A673 (cell line): Measurements from ENCODE around the gene AOPEP. TPM values are rescaled to one million over a fixed set of nuclear protein-coding genes. Genes with fewer than 3 reads are reported as not detected.
A peak's percentile ranks its signal among the peaks of the same experiment; 100 is the strongest.
"Not testable (repeated sequence)": the region's sequence is repeated elsewhere in the genome, so short reads cannot be mapped to it uniquely, and the experiment has no call there.

Experiments used
- BruUV-seq: library from RNA; stranded (reverse); fragments of 400-500 nt; replicated peaks from 2 replicates; lab custom pipeline; 2021; lab: Mats Ljungman, UMichigan
- CTCF ChIA-PET: fragments of 300-600 bp; sonication (Branson Sonifier 250); formaldehyde crosslinking; loops from one replicate; lab custom pipeline; 2022; ENCODE audit warnings: antibody characterized with exemption; lab: Charles Lee
- POLR2A ChIA-PET: fragments of 300-600 bp; sonication (Branson Sonifier 250); formaldehyde crosslinking; loops from one replicate; lab custom pipeline; 2022; ENCODE audit warnings: antibody characterized with exemption; ENCODE audit not compliant: low non-redundant PET; lab: Charles Lee
- DNase-seq: peaks from one replicate; pipeline ENCODE4 v3.0.0-alpha.2; 2015; ENCODE audit warnings: low spot score
- H3K27ac ChIP-seq: fragments of 200-600 bp; sonication (generic); 2 replicates; pipeline ENCODE4 v1.5.1; 2016; ENCODE audit warnings: mixed run types, low read depth, mild to moderate bottlenecking, mixed read lengths, antibody characterized with exemption, low read length; ENCODE audit not compliant: poor library complexity, severe bottlenecking
- H3K27me3 ChIP-seq: fragments of 200-600 bp; sonication (generic); replicated peaks from 2 replicates; pipeline ENCODE4 v1.6.1; 2017; ENCODE audit warnings: mixed run types, low read depth, mild to moderate bottlenecking, mixed read lengths, antibody characterized with exemption, low read length; ENCODE audit not compliant: insufficient read depth, poor library complexity
- H3K36me3 ChIP-seq: fragments of 200-600 bp; sonication (generic); 2 replicates; pipeline ENCODE4 v1.6.1; 2016; ENCODE audit warnings: mixed run types, mild to moderate bottlenecking, mixed read lengths, antibody characterized with exemption, low read length; ENCODE audit not compliant: insufficient read depth, poor library complexity, severe bottlenecking
- H3K4me1 ChIP-seq: fragments of 200-600 bp; sonication (generic); 2 replicates; pipeline ENCODE4 v1.6.1; 2017; ENCODE audit warnings: mixed run types, mild to moderate bottlenecking, mixed read lengths, antibody characterized with exemption, low read length; ENCODE audit not compliant: insufficient read depth, poor library complexity, severe bottlenecking
- H3K4me3 ChIP-seq: fragments of 200-600 bp; sonication (generic); 2 replicates; pipeline ENCODE4 v1.5.1; 2016; ENCODE audit warnings: low read depth, mixed run types, mild to moderate bottlenecking, mixed read lengths, low read length; ENCODE audit not compliant: poor library complexity, severe bottlenecking
- H3K9me3 ChIP-seq: fragments of 200-600 bp; sonication (generic); 2 replicates; pipeline ENCODE4 v1.6.1; 2016; ENCODE audit warnings: mixed run types, low read depth, mild to moderate bottlenecking, mixed read lengths, antibody characterized with exemption, low read length; ENCODE audit not compliant: poor library complexity, severe bottlenecking
- EZH2 ChIP-seq: fragments of 200-600 bp; sonication (generic); IDR thresholded peaks from 2 replicates; pipeline ENCODE4 v1.6.1; 2017; ENCODE audit warnings: borderline replicate concordance, low read depth, mild to moderate bottlenecking, mixed read lengths, antibody characterized with exemption, low read length; ENCODE audit not compliant: poor library complexity, severe bottlenecking
- intact Hi-C: fragments of 100-400 bp; cut with micrococcal nuclease; formaldehyde crosslinking; loops from one replicate; pipeline ENCODE4 v1.10.0; 2022; ENCODE audit not compliant: unreplicated experiment
- total RNA-seq: library from RNA; stranded (reverse); gene quantifications from 2 replicates; pipeline ENCODE4 v1.2.3, GENCODE V29; 2021
- TF ChIP-seq, protein P1 (sequence below): fragments of 300-800, 200-600 bp; sonication (generic); conservative IDR thresholded peaks from 2 replicates; pipeline ENCODE4 v1.5.1; 2017; ENCODE audit warnings: low read depth, mild to moderate bottlenecking, antibody characterized with exemption, low read length, moderate library complexity, mixed read lengths

AOPEP gene
- total RNA-seq, 1 experiment from 2014 or later, result 17.5 TPM

DNA sequence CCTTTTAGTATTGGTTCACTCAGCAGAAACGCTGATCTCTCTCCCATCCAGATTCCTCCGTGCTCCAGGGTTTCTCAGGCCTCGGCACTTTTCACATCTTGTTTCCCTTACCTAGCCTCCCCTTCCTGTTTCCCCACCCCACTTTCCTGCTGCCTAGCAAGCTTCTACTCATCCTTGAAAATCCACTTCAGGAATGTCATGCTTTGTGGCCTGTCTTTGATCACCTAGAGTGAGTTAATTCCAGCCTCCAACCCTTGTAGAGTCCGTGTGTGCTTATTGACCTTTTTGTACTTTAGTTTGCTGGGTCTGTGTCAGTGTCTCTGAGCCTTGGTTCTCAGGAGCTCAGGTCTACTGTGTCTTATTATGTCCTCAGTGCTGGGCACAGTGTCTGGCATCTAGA is 116.6 kb downstream of the AOPEP start:
- no TSS peak for BruUV-seq
- Histone ChIP-seq H3K4me1 (peaks cover 11% of the 10 kb centered on the region), H3K9me3 (no peaks in the 10 kb centered on the region), H3K27ac (no peak overlapping the region), H3K4me3 (no peak overlapping the region), H3K27me3 (no peaks in the 10 kb centered on the region), H3K36me3 (no peaks in the 10 kb centered on the region)
- ChIA-PET CTCF (no interaction called here), POLR2A (no interaction called here)
- intact Hi-C loops, result no loop called here
- no peak for DNase-seq
- no peak for TF ChIP-seq EZH2
- TF ChIP-seq, protein P1, sequence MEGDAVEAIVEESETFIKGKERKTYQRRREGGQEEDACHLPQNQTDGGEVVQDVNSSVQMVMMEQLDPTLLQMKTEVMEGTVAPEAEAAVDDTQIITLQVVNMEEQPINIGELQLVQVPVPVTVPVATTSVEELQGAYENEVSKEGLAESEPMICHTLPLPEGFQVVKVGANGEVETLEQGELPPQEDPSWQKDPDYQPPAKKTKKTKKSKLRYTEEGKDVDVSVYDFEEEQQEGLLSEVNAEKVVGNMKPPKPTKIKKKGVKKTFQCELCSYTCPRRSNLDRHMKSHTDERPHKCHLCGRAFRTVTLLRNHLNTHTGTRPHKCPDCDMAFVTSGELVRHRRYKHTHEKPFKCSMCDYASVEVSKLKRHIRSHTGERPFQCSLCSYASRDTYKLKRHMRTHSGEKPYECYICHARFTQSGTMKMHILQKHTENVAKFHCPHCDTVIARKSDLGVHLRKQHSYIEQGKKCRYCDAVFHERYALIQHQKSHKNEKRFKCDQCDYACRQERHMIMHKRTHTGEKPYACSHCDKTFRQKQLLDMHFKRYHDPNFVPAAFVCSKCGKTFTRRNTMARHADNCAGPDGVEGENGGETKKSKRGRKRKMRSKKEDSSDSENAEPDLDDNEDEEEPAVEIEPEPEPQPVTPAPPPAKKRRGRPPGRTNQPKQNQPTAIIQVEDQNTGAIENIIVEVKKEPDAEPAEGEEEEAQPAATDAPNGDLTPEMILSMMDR, result no peak

DNA sequence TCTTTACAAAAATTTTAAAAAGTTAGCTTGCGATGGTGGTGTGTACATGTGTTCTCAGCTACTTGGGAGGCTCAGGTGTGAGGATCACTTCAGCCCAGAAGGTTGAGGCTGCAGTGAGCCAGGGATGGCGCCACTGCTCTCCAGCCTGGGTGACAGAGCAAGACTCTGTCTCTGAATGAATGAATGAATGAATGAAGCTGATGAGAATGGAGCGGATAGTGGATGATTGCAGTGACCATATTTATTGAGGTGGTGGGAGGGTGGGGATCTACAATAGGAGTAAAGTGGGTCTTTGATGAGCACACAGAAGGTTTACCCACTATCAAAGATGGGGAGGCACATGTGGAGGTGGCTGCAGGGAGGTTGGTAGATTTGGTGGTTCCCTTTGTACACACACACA is 120.2 kb downstream of the AOPEP start:
- no peak overlapping the region for H3K4me3 ChIP-seq
- CTCF ChIA-PET, result no interaction called here
- H3K27ac ChIP-seq, result no peak overlapping the region
- POLR2A ChIA-PET, result no interaction called here
- H3K4me1 ChIP-seq, result peaks cover 11% of the 10 kb centered on the region
- no peak for DNase-seq
- intact Hi-C loops, result no loop called here
- no peaks in the 10 kb centered on the region for H3K9me3 ChIP-seq
- no peaks in the 10 kb centered on the region for H3K27me3 ChIP-seq
- BruUV-seq, result no TSS peak
- no peak for TF ChIP-seq EZH2
- TF ChIP-seq, protein P1, result no peak
- no peaks in the 10 kb centered on the region for H3K36me3 ChIP-seq

- peak; percentile 62 for DNase-seq
- CTCF ChIA-PET, result no interaction called here
- H3K27ac ChIP-seq, result peak overlapping the region; percentile 6
- peaks cover 11% of the 10 kb centered on the region for H3K4me1 ChIP-seq
- no peaks in the 10 kb centered on the region for H3K27me3 ChIP-seq
- no TSS peak for BruUV-seq
- TF ChIP-seq, protein P1, result no peak
- TF ChIP-seq EZH2, result no peak
- intact Hi-C loops, result no loop called here
- H3K9me3 ChIP-seq, result no peaks in the 10 kb centered on the region
- POLR2A ChIA-PET, result no interaction called here
- no peaks in the 10 kb centered on the region for H3K36me3 ChIP-seq
- H3K4me3 ChIP-seq, result no peak overlapping the region
These were observed 121.0 kb downstream of the AOPEP start for GRCh38 chr9:94847486-94847885.

GRCh38 chr9:94848791-94849190 is 122.3 kb downstream of the AOPEP start:
- H3K27ac ChIP-seq, H3K4me3 ChIP-seq, H3K36me3 ChIP-seq, H3K9me3 ChIP-seq, H3K27me3 ChIP-seq, BruUV-seq, CTCF ChIA-PET, intact Hi-C loops, DNase-seq: not testable (repeated sequence)
- POLR2A ChIA-PET, result interaction anchor here (0.6 kb wide), 1 partner anchor 179 kb away, joined by 7 read pairs; no protein-coding TSS in a partner anchor
- H3K4me1 ChIP-seq, result peaks cover 11% of the 10 kb centered on the region
